ENCODE results near the gene GRAMD1B. TPM values are rescaled to one million over a fixed set of nuclear protein-coding genes. Genes with fewer than 3 reads are reported as not detected.
A peak's percentile ranks its signal among the peaks of the same experiment; 100 is the strongest.

GRAMD1B gene
- total RNA-seq, 1 donor from 2014 or later = 8.5 TPM

DNA sequence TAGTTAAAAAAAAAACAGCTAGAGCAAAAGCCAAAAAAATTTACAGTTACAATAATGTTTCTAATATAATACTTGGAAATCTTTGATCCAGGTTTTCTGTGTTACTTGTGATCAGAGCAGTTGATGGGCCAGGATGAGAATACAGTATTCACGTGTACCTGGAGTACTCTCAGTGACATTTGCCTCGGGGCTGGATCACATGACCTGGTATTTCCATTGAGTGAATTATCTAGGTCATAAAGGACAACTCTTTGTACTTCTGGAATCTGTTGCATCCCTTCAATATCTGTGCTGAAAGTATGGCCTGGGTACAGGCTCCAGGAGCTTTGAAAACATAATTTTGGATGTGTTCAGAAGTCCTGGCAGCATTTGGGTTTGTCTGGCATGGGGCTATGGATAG lies 93.5 kb downstream of the GRAMD1B start:
- Mint-ChIP-seq H3K4me3 (no peak overlapping the region), H3K4me1 (peaks cover 28% of the 10 kb centered on the region), H3K36me3 (ENCODE audit: low read depth) (peaks cover 3% of the 10 kb centered on the region), H3K9me3 (peaks cover 4% of the 10 kb centered on the region), H3K27me3 (ENCODE audit: low read depth) (no peaks in the 10 kb centered on the region), H3K27ac (ENCODE audit: unreplicated experiment) (no peak overlapping the region)
- DNase-seq (ENCODE audit: low read depth, low spot score) = no peak
- TF ChIP-seq, protein P1, sequence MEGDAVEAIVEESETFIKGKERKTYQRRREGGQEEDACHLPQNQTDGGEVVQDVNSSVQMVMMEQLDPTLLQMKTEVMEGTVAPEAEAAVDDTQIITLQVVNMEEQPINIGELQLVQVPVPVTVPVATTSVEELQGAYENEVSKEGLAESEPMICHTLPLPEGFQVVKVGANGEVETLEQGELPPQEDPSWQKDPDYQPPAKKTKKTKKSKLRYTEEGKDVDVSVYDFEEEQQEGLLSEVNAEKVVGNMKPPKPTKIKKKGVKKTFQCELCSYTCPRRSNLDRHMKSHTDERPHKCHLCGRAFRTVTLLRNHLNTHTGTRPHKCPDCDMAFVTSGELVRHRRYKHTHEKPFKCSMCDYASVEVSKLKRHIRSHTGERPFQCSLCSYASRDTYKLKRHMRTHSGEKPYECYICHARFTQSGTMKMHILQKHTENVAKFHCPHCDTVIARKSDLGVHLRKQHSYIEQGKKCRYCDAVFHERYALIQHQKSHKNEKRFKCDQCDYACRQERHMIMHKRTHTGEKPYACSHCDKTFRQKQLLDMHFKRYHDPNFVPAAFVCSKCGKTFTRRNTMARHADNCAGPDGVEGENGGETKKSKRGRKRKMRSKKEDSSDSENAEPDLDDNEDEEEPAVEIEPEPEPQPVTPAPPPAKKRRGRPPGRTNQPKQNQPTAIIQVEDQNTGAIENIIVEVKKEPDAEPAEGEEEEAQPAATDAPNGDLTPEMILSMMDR (conservative IDR thresholded peaks at IDR 0.05) = no peak

GRCh38 chr11:123525097-123525496 lies 95.0 kb downstream of the GRAMD1B start:
- no peak overlapping the region for H3K27ac Mint-ChIP-seq (ENCODE audit: unreplicated experiment)
- H3K4me1 Mint-ChIP-seq = peaks cover 14% of the 10 kb centered on the region

GRCh38 chr11:123525511-123525918 lies 95.4 kb downstream of the GRAMD1B start:
- H3K4me1 Mint-ChIP-seq = peaks cover 14% of the 10 kb centered on the region
- H3K36me3 Mint-ChIP-seq (ENCODE audit: low read depth) = peaks cover 3% of the 10 kb centered on the region
- H3K9me3 Mint-ChIP-seq = peaks cover 4% of the 10 kb centered on the region
- TF ChIP-seq, protein P1 (conservative IDR thresholded peaks at IDR 0.05) = no peak
- no peak overlapping the region for H3K27ac Mint-ChIP-seq (ENCODE audit: unreplicated experiment)
- no peaks in the 10 kb centered on the region for H3K27me3 Mint-ChIP-seq (ENCODE audit: low read depth)
- H3K4me3 Mint-ChIP-seq = no peak overlapping the region
- no peak for DNase-seq (ENCODE audit: low read depth, low spot score)

More at GRCh38 chr11:123525097-123525496, 95.0 kb downstream of the GRAMD1B start:
- peaks cover 4% of the 10 kb centered on the region for H3K9me3 Mint-ChIP-seq
- TF ChIP-seq, protein P1 (conservative IDR thresholded peaks at IDR 0.05) = no peak
- H3K4me3 Mint-ChIP-seq = no peak overlapping the region
- H3K27me3 Mint-ChIP-seq (ENCODE audit: low read depth) = no peaks in the 10 kb centered on the region
- no peak for DNase-seq (ENCODE audit: low read depth, low spot score)
- H3K36me3 Mint-ChIP-seq (ENCODE audit: low read depth) = peaks cover 3% of the 10 kb centered on the region

DNA sequence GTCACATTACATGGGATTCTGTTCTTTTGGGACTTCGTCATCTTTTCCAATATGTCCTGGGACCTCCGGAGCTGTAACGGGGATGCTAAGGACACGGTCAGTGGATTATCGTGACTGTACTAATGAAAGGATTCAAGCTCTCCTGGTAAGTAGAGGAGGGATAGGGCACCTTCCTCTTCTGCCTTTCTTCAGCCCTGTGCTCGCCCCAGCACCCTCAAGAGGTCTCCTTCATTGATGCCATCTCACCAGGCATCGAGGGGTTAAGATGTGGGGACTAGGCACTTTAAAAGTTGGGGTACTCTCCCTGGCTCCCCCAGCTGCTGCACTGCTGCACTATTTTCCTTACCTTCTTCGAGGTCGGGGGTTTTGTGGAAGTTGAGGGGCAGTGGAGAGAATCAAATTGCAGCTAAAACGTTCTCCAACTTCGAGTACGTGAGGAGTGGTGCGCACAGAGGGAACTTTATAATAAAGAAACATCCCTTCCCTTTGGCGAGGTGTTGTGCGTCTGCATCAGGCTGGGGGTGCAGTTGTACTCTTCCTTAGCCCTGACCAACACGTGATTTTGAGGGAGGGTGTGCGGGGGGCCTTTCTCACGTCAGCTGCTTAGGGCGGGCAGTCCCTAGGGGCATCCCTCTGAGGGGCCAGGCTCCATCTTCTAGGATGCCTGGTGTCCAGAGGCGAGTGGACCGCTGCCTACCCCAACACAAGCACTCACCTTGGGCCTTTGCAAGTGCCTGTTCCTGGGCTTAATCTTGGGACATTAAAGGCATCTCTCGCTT lies 96.1 kb downstream of the GRAMD1B start:
- Mint-ChIP-seq H3K4me1 (peaks cover 14% of the 10 kb centered on the region), H3K36me3 (ENCODE audit: low read depth) (peaks cover 3% of the 10 kb centered on the region)
- DNase-seq (ENCODE audit: low read depth, low spot score) = no peak

DNA sequence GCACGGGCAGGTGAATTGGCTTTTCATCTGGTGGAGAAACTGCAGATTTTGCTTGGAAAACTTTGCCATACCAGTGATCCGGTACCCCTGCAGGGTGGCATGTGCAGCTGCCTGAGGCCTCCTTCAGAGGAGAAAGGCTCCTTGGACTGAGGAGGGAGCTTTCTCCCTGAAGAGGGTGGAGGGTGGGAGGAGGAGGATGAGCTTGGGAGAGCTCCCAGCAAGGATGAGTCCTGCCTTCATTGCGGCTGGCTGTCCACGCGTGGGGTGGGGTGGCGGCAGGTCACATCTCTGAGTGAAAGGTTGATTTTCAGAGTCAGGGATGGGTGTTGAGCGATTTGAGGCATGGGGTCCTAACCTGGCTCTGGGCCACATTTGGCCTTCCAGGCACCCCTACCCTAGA lies 96.8 kb downstream of the GRAMD1B start:
- DNase-seq (ENCODE audit: low read depth, low spot score) = no peak
- no peaks in the 10 kb centered on the region for H3K9me3 Mint-ChIP-seq
- TF ChIP-seq, protein P1 (conservative IDR thresholded peaks at IDR 0.05) = no peak
- H3K27ac Mint-ChIP-seq (ENCODE audit: unreplicated experiment) = peak overlapping the region; percentile 50
- no peak overlapping the region for H3K4me3 Mint-ChIP-seq
- H3K27me3 Mint-ChIP-seq (ENCODE audit: low read depth) = no peaks in the 10 kb centered on the region
- peaks cover 14% of the 10 kb centered on the region for H3K4me1 Mint-ChIP-seq
- no peaks in the 10 kb centered on the region for H3K36me3 Mint-ChIP-seq (ENCODE audit: low read depth)

More for the DNA sequence above, 96.1 kb downstream of the GRAMD1B start:
- Mint-ChIP-seq H3K27ac (ENCODE audit: unreplicated experiment) (no peak overlapping the region), H3K9me3 (peaks cover 3% of the 10 kb centered on the region), H3K27me3 (ENCODE audit: low read depth) (no peaks in the 10 kb centered on the region), H3K4me3 (no peak overlapping the region)
- TF ChIP-seq, protein P1 (conservative IDR thresholded peaks at IDR 0.05) = no peak
